NCI-H1417 treated with DMSO at 0.1 percent for 48 hours (cell line): Measurements from ENCODE around the gene PSMB7.

Experiments used
- DNase-seq: peaks from one replicate; lab custom pipeline; 2025; lab: John Stamatoyannopoulos, UW

The PSMB7 gene

DNA sequence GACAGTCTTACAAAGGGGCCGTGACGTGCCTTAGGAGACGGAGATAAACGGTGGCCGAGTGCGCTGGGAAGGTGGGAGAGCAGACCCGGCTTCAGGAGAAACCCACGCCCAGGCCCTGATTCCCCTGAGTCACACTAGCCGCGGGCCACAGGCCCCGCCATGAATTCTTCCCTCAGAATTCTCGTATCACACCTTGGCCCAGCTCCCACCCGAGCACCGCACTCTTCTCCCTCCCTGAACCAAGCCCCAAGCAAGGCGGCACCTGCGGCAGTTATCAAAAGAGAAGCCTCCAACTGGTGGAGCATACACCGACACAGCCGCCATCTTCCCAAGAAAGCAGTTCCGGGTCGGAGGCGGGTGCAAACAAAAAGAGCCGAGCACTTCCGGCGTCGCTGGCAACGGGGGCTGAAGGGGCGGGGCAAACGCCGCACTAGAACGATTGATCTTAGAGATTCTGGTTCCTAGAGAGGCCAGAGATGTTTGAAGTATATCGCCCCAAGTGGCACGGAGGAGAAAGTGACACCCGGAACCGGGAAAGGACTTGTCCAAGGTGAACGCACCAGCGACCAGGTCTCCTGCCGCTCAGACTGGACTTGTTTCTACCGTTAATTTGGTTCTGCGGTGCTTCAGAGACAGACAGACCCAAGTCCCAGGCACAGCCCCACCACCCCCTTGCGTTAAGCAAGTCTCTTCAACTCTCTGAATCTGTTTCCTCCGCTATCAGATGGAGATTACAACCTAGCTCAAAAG, at the start of gene PSMB7:
TSS of gene PSMB7 (minus strand) at position 341 of the 750 bp plus-strand sequence. CDS start at position 324, 17 bp downstream.
- peak; percentile 93 for DNase-seq

DNA sequence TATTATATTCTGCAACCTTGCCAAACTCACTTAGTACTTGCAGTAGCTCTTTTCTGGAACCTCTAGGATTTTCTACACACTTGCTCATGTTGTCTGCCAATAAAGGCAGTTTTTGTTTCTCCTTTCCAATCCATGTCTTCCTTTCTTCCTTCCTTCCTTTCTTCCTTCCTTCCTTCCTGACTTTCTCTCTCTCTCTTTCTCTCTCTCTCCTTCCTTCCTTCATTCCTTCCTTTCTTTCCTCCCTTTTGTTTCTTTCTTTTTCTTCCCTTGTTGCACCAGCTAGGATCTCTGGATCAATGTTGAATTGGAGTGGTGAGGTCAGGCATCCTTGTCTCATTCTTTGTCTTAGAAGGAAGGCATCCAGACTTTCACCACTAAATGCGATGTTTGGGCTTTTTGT, 47.5 kb upstream of the PSMB7 start:
- DNase-seq, result no peak

DNA sequence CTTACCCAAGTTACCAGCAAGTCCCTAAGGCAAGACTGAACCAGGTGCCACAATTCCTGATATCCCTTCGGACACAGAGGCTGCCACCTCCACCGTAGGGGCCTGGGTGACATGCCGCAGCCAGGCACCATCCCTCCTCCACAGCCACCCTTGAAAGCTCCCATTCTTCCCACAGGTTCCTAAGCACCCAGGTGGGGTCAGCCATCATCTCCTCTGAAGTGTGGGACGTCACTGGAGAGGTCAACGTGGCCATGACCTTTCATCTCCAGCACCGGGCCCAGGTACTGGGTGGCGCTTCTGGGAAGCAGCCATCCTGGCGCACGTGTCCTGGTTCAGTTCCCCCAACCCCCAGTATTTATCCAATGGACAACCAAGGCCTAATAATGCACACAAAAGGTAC, 43.2 kb upstream of the PSMB7 start:
- no peak for DNase-seq

DNA sequence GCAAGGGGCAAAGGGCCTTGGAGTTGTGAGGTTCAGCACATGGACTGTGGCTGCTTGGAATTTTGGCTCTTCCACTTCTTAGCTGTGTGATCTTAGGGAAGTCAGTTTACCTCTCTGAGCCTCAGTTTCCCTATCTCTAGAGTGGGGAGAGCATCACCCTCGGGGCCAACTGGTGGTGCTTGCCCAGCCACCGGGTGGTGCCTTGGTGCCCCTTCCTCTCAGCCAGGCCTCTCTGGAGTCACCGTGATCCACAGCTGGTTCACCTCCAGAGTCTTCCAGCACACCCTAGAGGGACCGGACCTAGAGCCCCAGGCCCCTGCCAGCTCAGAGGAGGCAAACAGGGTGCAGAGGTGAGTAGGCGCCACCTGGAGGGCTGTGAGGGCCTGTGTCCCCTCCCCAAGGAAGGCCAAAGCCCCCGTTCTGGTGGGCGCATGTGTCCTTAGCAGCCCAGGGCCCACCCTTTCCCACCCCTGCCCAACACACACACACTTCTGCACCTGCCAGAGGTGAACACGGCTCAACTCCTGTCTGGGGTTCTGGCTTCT, 42.7 kb upstream of the PSMB7 start:
- no peak for DNase-seq

DNA sequence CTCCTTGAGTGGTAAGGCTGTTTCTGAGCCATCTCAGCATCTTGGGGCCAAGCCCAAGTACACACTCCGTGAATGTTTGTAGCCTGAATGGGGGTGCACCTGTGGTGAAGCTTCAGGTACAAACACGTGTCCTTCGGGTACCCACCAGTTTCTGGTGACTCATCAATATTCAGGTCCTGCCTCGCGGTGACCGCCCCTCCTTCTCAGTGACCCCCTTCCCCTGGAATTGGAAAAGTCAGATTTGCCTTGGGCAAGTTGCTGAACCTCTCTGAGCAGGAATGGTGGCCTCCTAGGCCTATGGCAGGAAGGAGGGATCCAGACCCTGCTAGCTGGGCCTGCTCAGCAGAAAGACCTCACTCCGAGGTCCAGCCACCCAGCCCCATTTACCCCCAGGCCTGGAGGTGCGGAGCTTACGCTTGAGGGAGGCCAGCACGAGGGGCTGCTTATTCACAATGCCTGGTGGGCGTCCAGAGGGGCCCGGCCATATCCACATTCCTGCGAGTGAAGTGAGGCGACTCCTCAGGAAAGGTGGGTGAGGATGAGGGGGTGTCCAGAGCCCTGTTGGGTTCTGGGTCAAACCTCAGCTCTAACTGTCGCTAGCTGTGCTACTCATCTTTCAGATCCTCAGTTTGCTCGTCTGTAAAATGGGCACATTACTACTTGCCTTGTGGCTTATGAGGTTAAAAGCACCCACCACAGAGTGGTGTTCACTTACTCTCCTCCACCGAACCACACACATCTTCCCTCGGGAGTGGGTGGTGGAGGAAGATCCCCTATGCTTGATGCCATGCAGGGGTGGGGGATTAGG, 42.0 kb upstream of the PSMB7 start:
- no peak for DNase-seq

DNA sequence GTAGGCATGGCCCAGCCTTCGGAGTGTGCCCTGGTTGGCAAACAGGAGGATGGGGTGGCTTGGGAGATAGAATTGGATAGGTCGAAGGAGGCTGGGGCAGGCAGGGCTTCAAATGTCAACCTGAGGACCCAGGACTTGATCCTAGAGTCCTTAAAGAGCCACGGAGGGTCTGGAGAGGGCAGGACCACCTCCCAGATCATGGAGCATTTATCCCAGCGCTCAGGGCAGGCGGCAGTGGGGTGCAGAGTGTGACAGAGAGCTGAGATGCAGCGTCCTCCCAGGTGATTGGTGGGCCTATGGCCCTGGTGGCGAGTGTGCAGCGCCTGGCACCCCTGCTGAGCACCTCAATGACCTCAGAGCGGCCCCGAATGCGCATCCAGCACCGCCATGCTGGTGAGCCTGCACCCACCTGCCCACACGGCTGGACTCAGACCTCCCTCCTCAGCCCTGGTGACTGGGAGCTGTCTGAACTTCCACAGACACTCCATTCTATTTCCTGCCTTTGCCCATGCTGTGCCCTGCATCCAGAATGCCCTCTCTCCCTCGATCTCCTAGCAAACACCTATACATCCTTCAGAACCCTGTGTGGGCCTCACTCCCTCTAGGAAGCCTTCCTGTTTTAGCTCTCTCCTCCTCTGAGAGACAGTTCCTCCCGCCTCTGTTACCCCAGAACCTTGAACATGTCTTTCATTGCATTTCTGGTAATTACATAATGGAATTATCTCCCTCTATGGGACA, 41.3 kb upstream of the PSMB7 start:
- DNase-seq, result no peak

DNA sequence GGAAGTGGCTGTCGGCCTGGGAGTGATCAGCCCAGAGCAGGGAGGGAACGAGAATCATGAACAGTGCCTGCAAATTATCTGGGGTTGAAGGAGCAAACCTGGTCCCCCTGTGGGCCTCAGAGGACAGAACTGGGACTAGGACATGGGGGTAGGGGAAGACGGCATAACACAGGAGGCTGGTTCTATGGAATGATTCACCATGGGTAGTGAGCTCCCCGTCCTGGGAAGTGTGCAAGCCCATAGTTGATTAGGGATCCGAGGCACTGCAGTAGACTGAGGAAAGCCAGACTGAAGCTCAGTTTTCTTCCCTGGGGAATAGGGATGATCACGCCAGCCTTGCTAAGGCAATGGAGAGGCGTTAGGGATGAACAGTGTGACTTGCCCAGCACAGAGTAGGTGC, 40.6 kb upstream of the PSMB7 start:
- no peak for DNase-seq

DNA sequence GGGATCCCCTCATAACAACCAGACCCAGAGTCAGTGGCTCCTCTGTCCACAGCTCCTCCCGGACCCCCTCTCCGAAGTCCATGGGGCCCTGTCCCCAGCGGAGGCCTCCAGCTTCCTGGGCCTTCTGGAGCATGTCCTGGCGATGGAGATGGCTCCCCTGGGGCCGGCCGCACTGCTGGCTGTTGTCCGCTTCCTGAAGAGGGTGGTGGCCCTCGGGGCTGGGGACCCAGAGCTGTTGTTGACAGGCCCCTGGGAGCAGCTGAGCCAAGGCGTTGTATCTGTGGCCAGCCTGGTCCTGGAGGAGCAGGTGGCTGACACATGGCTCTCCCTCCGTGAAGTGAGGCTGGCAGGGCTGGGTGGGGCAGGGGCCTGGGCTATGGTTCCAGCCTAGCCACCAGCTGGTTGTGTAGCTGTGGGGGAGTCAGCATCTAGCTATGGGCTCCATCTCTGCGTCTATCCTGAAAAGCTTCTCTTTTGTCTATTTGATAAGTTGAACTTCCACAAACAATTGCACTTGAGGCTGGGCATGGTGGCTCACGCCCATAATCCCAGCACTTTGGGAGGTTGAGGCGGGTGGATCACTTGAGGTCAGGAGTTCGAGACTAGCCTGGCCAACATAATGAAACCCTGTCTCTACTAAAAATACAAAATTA, 39.7 kb upstream of the PSMB7 start:
- no peak for DNase-seq

DNA sequence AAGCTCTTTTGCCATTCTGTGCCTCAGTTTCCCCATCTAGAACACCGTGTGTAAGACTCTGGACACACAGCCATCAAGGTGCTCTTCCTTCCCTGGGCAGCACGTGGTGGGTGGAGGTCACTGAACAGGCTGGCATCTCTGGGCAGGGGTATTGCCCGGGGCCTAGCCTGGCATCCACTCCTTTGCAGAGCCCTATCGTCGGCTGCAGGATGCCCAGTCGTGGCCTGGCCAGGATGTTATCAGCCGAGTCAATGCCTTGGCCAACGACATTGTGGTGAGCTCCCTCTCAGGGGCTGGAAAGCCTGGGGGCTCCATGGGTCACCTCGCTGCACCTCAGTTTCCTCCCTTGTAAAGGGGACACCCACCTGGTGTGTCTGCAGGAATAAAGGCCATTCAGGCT, 39.1 kb upstream of the PSMB7 start:
- DNase-seq, result no peak

DNA sequence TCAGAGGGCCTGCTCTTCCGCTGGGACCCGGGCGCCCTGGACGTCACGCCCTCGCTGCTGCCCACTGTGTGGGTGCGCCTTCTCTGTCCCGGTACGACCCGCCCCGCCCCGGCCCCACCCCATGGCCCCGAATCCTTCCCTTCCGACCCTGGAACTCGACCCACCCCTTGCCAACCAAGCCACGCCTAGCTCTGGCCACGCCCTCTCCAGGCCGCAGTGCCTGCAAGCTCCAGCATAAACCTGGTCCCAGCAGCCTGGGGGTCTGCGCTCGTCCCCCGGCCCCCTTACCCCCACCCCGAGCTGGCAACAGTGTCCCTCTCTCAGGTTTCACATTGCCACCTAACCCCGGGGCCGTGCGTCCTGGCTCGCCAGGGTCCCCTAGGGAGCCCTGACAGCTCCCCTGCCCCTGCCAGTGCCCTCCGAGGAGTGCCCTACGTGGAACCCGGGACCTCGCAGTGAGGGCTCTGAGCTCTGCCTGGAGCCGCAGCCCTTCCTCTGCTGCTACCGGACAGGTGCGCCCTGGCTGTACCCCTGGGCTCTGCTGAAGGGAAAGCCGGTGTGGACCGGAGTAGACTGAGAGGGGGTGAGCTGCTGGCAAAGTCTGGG, 38.4 kb upstream of the PSMB7 start:
- no peak for DNase-seq

DNA sequence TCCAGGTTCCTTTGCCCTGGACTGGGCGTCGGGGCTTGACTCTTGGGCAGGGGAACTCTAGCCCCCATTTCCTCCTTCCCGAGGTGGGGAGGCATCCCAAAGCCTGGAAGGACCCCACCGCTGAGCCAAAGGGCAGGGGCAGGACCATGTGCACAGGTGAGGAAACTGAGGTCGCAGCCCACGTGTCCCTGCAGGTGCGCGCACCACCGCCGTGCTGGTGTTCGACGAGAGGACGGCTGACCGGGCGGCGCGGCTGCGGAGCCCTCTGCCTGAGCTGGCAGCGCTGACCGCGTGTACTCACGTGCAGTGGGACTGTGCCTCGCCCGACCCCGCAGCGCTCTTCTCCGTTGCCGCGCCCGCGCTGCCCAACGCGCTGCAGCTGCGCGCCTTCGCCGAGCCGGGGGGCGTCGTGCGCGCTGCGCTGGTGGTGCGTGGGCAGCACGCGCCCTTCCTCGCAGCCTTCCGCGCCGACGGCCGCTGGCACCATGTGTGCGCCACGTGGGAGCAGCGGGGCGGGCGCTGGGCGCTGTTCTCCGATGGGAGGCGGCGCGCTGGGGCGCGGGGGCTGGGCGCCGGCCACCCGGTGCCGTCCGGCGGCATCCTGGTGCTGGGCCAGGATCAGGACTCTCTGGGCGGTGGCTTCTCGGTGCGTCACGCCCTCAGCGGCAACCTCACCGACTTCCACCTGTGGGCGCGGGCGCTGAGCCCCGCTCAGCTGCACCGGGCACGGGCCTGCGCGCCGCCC, 37.8 kb upstream of the PSMB7 start:
- DNase-seq, result no peak

DNA sequence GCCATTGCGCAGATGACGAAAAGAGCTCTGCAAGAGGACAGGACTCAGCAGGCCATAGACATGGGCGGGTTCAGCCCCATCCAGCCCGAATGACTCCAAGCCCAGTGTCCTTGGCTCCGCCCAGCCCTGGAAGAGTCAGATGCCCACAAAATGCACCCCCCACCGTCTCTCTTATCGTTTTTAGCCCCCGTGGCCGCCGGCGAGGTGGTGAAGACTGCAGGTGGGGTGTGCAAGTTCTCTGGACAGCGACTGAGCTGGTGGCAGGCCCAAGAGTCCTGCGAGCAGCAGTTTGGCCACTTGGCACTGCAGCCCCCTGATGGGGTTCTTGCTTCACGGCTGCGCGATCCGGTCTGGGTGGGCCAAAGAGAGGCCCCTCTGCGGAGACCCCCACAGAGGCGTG, 37.1 kb upstream of the PSMB7 start:
- no peak for DNase-seq

DNA sequence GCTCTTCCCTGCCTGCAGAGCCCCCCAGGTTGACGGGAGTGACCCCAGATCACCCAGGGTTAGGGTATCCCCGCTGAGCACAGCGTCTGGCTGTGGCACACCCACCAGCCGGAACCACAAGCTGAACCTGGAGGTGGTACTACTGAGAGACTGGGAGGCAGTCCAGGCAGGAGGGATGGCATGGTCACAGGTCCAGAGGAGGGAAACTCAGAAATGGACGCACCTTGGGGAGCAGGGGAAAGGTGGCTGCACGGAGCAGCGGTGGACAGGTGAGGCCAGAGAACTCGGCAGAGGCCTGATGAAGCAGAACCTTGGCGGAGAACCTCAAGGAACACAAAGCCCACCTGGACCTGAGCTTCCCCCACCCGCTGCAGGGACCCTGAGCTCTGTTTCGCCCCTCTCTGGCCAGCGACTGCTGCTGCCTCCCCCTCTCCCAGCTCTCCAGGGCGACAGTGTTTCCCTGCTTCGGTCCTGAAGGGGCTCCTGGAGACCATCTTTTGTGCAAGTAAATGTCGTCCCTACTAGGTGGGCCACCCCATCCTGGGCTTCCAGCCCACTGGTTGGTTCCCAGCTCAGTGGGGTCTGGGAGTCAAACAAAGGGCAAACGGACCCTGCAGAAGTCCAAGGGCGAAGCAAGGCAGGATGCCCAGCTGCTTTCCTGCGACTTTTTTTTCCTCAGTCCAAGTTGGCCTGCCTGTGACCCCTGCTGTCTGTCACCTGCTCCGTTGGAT, 35.9 kb upstream of the PSMB7 start:
- DNase-seq, result no peak

DNA sequence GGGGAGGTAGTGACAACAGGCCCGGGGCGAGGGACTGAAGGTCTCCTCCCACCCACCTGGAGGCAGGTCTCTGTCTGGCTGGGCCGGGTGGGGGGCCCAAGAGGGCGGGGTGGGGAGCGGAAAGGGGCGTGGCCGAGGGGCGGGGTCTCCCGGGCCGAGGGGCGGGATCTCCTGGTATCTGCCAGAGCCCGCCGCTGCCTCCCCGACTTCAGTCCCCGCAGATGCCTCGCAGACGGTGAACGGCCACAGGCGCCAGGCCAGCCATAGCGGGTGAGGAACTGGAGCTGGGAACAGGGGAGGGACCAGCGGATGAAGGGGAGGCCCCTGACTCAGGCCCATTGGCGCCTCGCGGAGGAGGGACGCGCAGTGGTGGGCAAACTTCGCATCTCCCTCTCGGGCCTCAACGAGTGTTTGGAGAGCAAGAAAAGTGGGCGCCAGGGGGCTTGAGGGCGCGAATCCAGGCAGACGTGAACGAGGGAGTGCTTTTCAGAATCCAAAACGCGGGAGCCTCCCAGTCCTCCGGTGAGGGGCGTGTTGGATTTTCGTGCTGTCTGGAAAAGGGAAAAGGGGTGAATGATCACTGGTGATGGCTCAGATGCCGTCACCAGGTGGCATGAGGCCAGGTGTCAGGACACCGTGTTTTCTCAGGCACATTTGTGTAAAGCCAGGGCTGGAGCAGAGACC, 35.1 kb upstream of the PSMB7 start, which contains the start of gene ADGRD2:
TSS of gene ADGRD2 (plus strand) at position 211 of the 684 bp plus-strand sequence. CDS start 1,216 bp downstream, outside the sequence.
- DNase-seq, result no peak

DNA sequence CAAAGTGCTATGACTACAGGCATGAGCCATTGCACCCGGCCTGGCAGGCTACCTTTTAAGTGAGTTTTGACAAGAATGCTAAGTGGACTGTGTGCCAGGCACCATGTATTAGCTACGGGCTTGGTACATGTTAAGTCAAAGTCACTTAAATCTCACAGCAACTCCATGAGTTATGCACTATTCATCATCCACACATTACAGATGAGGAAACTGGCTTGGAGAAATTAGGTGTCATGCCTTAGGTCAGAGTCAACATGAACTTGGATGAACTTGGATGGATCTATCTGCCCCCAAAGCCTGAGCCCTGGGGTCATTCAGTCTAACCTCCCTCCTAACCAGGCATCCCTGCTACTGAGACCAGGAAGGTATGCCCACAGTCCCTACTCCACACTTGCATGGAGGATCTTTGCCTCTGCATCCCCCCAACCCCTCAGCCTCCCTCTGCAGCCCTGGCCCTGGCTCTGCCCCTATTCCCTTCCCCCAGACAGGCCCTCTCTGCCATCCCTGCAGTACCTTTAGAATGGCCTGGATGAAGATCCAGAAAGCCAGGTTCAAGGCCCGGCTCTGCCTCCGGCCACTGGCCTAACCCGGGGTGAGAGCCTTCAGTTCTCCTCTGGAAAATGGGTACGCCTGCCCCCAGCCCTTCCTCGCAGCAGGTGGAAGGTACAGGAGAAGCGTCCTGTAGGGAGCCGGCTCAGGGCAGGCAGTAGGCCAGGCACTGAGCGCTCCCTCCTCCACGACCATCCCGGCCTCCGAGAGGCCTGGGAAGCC, 34.3 kb upstream of the PSMB7 start:
- no peak for DNase-seq

DNA sequence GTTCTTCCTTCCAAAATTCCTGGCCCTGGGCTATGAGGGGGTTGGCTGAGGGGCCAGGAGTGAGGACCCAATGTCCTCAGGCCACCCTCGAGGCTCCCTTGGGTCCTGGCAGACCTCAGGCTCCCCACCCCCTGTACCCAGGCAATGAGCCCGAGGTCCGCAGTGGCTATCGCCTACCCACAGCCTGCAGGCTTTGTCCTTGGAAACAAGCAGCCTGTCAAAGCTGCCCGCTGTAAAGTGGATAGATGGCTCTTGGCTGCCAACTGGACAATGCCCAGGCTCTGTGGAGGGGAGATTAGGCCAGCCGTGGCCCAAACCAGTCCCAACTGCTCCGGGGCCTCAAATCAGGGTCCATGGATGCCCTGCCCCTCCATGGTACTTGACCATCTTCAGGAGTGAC, 32.8 kb upstream of the PSMB7 start:
- no peak for DNase-seq

DNA sequence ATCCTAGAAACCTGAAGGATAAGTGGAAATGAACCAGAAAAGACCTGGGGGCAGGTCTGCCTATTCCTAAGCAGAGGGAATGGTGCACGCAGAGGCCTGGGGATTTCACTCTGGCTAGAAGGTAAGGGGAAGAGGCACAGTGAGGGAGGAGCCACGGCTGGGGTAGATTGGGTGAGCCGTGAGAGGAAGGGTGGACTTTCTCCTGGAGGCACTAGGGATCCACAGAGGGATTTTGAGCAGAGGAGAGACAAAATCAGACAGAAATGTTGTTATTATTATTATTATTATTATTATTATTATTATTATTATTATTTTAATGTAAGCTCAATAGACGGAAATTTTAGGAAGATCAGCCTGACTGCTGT, 32.0 kb upstream of the PSMB7 start:
- no peak for DNase-seq

DNA sequence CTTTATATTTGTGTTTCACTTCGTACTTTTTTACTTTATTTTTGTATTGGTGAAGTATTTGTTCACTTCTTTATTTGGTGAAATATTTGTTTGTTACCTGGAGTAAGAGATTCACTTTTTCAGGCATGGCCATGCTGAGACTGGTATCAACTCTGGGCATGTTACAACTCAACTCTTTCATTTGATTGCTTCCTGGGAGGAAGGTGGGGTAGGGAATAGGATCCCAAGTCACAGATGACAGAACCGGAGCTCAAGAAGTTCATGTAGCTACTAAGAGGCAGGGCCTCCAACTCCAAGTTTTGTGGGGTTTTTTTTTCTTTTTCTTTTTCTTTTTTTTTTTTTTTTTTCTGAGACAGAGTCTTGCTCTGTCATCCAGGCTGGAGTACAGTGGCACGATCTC, 28.9 kb upstream of the PSMB7 start:
- DNase-seq, result no peak

DNA sequence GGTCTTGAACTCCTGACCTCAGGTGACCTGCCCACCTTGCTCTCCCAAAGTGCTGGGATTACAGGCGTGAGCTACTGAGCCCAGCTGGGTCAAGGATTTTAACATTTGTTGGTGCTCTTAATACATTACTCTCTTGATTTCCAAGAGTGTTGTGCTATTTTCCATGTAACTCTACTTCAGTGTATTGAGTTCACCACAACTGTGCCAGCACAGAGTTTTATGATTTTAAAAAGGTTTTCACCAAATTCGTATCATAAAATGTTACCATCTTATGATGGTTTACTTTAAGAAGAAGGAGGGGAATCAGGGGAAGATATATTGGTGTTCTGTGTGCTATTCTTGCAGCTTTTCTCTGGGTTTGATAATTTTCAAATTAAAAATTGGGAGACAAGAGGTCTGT, 28.4 kb upstream of the PSMB7 start:
- DNase-seq, result no peak
